ENCODE data around the gene DEPDC5.
"Not testable (repeated sequence)": the region's sequence is repeated elsewhere in the genome, so short reads cannot be mapped to it uniquely, and the experiment has no call there.

- TF ChIP-seq, protein P1, sequence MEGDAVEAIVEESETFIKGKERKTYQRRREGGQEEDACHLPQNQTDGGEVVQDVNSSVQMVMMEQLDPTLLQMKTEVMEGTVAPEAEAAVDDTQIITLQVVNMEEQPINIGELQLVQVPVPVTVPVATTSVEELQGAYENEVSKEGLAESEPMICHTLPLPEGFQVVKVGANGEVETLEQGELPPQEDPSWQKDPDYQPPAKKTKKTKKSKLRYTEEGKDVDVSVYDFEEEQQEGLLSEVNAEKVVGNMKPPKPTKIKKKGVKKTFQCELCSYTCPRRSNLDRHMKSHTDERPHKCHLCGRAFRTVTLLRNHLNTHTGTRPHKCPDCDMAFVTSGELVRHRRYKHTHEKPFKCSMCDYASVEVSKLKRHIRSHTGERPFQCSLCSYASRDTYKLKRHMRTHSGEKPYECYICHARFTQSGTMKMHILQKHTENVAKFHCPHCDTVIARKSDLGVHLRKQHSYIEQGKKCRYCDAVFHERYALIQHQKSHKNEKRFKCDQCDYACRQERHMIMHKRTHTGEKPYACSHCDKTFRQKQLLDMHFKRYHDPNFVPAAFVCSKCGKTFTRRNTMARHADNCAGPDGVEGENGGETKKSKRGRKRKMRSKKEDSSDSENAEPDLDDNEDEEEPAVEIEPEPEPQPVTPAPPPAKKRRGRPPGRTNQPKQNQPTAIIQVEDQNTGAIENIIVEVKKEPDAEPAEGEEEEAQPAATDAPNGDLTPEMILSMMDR (conservative IDR thresholded peaks at IDR 0.05) = not testable (repeated sequence)
- not testable (repeated sequence) for TF ChIP-seq EZH2 (IDR thresholded peaks at IDR 0.05; ENCODE audit: low read depth)
These were observed 45.5 kb downstream of the DEPDC5 start for GRCh38 chr22:31799358-31799757.

Measured in PC-9 (cell line).